ENCODE data around the gene FAM72C.
"Not testable (repeated sequence)": the region's sequence is repeated elsewhere in the genome, so short reads cannot be mapped to it uniquely, and the experiment has no call there.

The FAM72C gene

DNA sequence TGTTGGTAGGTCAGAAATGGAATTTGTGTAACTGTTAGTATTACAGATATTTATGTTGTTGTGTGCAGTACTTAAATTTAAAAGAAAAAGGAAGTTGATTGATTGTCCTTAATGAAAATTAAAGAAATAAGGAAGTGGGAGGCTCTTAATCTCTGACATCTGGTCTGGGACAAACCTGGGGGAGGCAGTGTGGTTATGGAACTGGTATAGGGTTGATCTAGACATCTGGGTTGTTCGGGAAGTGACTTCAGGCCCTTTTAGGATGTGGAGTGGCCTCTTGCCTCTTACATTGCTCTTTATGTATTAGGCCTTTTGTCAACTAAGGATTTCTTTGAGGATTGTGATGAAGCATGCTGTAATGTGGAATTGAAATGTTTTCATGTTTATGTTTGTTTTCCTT, 16.1 kb upstream of the FAM72C start:
- DNase-seq (ENCODE audit: extremely low read depth in 1 of 2, low read depth in 1 of 2): not testable (repeated sequence)

GRCh38 chr1:143984721-143985473, 13.1 kb upstream of the FAM72C start:
- DNase-seq (ENCODE audit: extremely low read depth in 1 of 2, low read depth in 1 of 2): not testable (repeated sequence)

DNA sequence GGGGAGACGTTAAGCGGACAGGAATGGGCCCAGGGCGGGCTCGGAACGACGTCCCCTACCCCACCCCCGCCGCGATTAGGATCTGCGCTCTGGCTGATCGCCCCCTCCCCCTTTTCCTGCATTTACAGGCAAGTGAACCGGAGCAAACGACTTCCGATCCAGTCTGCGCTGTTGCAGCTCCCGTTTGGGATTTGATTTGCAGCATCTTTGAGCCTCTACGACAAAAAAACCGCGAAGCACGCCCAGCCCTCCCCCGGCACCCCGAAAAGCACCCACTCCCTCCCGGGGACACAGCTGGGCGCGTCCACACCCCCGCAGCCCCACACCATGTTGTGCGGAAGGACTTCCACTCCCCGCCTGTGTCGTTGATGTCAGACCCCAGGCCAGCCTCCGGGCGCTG, 2.6 kb upstream of the FAM72C start:
- peak in 1 of 2 donors; percentile 0 for DNase-seq (ENCODE audit: extremely low read depth in 1 of 2, low read depth in 1 of 2)

DNA sequence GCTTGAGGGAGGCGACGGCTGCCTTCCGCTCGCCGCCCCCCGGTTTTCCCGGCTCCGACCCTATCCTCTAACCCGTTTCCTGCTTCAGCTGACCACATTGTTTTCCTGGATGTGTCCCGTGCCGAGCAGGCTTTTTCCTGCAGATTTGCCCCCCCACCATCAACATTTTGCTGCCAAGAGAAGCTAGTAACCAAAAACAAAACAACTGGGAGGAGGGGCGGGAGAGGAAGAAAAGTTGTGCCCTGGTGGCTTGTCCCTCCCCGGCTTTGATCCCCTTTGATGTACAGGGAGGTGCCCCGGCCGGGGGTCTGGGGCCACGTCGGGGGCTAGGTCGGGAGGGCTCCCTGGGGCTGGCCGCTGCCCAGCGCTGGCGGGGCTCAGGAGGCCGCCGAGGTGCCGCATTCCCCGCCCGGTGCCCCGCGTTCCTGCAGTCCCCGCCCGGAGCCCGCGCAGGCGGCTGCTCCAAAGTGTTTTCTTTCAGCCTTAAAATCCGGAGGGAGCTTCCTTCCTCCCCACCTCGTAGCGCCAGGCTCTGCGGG, 2.2 kb upstream of the FAM72C start:
- DNase-seq (ENCODE audit: extremely low read depth in 1 of 2, low read depth in 1 of 2): not testable (repeated sequence)

DNA sequence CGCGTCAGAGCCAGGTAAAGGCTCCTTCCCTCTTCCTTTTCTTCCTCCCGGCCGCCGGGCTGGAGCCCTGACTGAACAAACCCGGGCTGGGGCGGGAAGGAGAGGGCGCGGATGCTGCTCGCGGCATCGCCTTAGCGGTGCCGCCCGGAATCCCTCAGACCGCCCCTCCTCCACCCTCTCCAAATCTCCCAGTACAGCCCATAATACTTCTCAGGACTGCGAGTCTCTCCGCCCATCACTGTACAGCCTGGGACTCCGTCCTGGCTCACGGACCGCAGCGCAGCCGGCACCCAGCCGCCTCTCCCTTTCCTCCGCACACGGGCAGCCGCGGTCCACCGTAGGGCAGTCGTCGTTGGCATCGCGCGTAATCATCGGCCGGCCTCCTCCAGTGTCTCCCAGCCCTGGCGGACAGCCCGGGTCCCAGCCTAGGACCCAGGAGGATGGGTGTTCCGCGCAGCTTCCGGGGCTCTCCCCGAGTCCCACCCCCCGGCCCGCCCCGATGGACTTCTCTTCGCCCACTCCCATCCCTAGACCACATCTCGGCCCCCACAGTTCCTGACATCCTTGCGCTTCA, 1.1 kb upstream of the FAM72C start:
- not testable (repeated sequence) for DNase-seq (ENCODE audit: extremely low read depth in 1 of 2, low read depth in 1 of 2)

DNA sequence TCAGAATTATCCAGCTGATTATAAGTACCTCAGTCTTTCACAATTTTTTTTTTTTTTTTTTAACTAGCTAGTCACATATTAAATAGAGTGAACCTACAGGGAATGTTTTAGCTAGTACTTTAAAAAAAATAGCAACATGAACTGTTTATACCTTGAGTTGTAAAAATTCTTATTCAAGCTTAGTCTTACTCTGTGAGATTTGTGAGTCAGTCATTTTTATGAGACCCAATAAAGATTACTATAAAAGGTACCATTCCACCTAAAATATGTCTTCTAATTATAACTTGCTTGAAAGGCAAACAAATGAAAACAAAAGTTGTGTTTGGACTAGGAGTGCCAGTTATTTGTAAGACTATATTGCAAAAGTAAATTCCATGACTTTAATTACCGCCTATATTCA, 5.9 kb downstream of the FAM72C start:
- not testable (repeated sequence) for DNase-seq (ENCODE audit: extremely low read depth in 1 of 2, low read depth in 1 of 2)

GRCh38 chr1:143964294-143964693, 7.5 kb downstream of the FAM72C start:
- not testable (repeated sequence) for DNase-seq (ENCODE audit: extremely low read depth in 1 of 2, low read depth in 1 of 2)

DNA sequence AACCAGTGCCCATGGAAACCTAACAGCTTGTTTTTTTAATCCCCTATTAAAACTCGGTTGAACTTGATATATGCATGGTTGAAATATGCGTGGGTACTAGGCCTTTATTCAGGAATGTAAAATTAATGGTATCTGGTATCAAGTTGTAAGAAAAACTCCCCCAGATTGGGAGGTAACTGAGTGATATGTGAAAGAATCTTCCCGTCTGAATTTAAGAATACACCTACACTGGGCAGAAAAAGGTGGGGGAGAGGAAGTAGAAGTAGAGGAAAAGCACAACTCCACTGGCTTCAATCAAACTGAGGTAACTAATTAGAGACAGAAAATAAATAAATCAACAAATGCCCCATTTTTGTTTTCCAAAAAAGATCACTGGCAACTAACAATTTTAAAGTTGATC, 15.9 kb downstream of the FAM72C start:
- not testable (repeated sequence) for DNase-seq (ENCODE audit: extremely low read depth in 1 of 2, low read depth in 1 of 2)

DNA sequence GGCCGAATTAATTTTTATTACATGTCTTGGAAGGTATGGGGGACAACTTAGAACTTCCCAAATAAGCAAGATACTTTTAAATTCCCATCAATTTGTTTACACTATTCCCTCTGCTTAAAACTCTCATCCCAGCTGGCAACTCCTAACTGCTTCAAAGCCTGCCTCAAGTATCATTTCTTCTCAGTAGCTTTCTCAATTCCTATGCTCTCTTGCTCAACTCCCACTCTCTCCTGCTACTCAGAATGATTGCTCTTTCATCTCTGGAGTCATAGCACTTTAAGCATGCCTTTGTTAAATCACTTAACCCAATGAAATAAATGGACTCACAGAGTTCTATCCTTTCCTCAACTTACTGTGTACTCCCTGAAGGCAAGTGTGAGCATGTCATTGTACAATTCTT, 18.9 kb downstream of the FAM72C start:
- DNase-seq (ENCODE audit: extremely low read depth in 1 of 2, low read depth in 1 of 2): not testable (repeated sequence)

DNA sequence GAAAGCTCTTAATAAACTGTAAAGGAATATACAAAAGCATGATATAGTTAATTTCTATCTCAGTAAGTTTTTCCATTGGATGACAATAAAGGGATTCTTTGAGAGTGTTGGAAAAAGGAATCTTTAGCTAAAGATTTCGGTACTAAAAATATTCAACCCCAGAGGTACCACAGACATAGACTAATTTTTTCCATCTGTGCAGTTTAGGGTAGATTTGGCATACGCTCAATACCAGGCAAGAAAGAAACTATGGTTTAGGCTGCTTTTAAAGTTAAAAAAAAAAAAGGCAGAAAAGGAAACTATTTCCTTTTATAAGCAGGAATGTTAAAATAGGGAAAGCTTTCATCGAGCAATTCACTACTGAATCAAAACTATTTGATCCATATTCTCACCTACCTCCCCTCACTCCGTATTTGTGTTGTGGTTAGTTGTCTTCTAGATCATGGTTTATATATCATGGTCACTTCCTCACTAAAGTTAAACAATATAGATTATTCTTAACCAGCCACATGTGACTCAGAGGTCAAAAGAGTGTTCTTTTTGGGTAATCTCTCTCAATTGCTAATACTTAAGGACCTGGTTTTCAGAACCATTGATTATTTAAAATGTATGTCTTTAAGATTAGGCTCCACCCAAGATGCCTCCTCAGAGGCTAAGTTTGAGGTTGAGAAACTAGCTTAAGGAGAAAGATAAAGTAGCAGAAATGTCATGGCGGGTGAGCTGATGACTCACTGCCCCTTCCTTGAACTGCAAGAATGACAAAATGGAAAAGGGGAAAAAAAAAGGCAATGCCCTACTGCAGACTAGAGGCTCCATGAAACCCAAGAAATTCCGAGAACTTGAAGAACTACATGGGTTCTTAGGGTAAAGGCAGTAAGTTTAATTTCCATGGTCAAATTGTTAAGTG, 20.0 kb downstream of the FAM72C start:
- not testable (repeated sequence) for DNase-seq (ENCODE audit: extremely low read depth in 1 of 2, low read depth in 1 of 2)

- not testable (repeated sequence) for DNase-seq (ENCODE audit: extremely low read depth in 1 of 2, low read depth in 1 of 2)
These were observed 24.0 kb downstream of the FAM72C start for GRCh38 chr1:143947749-143948148.

DNA sequence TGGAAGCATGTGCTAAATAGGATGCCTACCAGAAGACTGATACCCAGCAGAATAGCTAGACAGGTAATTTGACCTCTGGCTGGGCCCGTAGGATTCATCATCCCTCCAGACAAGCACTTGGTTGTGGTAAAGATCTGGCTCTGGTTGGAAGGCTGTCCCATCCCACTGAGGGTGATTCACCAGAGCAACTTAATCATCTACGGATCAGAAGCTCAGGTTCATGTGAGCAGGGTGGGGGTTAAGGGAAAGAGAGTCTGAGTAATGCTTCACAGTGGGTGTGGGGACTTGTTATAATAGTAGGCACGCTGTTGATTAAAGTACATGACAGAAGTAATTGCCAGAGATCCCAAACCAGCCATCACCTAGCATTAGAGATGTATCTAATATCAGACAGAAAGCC, 26.5 kb downstream of the FAM72C start:
- not testable (repeated sequence) for DNase-seq (ENCODE audit: extremely low read depth in 1 of 2, low read depth in 1 of 2)

DNA sequence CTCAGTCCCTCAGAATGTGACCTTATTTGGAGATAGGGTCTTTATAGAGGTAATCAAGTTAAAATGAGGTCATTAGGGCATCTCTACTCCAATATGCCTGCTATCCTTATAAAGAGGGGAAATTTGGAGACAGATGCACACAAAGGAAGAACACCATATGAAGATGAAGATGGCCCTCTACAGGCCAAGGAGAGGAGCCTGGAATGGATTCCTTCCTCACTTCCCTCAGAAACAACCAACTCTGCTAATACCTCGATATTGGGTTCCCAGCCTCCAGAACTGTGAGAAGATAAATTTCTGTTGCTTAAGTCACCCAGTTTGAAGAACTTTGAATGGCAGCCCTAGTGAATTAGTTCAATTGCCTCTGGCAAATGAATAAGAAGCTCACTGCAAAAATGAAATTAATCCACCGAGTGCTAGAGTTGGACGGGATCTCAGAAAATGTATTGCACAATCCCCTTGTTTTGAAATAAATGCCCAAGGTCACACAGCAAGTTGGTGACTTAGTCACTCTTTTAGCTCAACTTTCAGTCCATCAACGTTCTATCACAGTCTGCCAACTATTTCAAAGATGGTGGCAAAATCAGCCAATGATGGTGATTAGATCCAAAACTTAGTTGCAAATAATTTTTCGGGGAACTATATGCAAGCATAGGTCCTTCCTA, 27.1 kb downstream of the FAM72C start:
- not testable (repeated sequence) for DNase-seq (ENCODE audit: extremely low read depth in 1 of 2, low read depth in 1 of 2)

DNA sequence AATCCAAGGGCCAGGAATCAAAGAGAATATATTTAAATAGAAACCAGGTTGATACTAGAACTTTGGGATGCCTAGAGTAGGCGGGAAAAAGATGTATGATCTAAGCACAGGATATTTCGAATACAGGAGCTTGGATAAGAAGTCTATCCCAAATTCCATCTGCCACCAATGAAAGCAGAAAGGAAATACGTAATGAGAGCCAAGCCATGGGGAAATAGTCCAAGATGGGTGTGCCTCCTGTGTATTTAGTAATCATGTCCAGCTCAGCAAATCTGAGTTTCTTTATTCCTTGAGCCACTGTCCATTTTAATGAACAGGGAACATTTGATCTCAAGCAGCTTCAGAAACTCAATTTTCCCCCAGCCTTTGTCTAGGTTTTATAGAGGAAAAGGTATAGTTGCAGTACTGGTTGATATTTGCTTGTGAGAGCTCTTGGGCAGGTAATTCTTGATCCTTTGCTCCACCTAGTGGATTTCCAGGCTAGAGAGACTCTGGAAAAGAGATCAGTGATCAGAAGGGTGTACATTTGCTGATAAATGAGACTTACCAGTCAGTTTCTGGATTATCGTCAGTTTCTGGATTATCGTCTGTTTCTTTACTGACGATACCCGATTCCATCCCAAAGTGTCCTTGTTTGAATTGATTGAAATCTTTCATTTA, 28.3 kb downstream of the FAM72C start:
- not testable (repeated sequence) for DNase-seq (ENCODE audit: extremely low read depth in 1 of 2, low read depth in 1 of 2)

- not testable (repeated sequence) for DNase-seq (ENCODE audit: extremely low read depth in 1 of 2, low read depth in 1 of 2)
These were observed 29.4 kb downstream of the FAM72C start for GRCh38 chr1:143942238-143942860.

GRCh38 chr1:143939666-143940065, 32.1 kb downstream of the FAM72C start:
- DNase-seq (ENCODE audit: extremely low read depth in 1 of 2, low read depth in 1 of 2): not testable (repeated sequence)

GRCh38 chr1:143938922-143939321, 32.9 kb downstream of the FAM72C start:
- DNase-seq (ENCODE audit: extremely low read depth in 1 of 2, low read depth in 1 of 2): not testable (repeated sequence)

DNA sequence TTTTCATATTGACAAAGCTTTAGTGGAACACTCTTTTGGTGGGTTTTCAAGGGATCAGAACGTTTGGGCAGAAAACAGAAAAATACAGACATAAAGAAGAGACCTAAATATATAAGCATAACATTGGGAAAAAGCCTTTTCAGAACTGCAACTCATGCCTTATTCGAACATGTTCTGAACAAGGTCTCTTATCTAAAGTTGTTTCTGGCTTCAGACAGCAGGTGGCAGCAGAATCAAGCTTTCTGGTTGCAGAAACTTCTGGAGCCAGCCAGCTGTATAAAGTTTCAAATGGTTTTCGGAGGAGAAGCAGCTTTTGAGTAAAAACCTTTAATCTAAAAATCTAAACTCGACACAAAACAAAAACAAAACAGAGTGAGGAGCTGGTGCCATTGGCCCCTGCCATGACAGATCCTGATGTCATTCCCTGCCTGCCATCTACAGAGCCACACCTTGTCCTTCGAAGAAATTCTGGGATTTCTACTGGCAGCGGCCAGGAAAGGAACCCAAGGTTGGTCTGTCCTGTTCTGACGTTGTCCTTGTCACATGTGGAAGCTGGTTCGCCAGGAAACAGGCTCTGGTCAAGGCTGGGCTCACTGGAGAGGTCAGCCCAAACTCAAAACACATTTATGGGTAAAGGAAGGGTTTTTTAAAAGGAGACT, 35.2 kb downstream of the FAM72C start:
- peak in 1 of 2 donors; percentile 4 for DNase-seq (ENCODE audit: extremely low read depth in 1 of 2, low read depth in 1 of 2)

GRCh38 chr1:143919127-143919526, 52.7 kb downstream of the FAM72C start:
- DNase-seq (ENCODE audit: extremely low read depth in 1 of 2, low read depth in 1 of 2): not testable (repeated sequence)

Measured in stimulated activated CD8-positive, alpha-beta memory T cell treated with anti-CD3 and anti-CD28 coated beads, Interleukin-7, amount 100 ng/mL, for 48 hours (primary cell).